CD4-positive, alpha-beta T cell (primary cell): ENCODE results near the gene NINL. TPM values are rescaled to one million over a fixed set of nuclear protein-coding genes. Genes with fewer than 3 reads are reported as not detected.

Experiments used
- ATAC-seq: fragments of 200-7000 bp; cut with Tn5 transposase; one replicate; pipeline ENCODE4 v1.10.0; 2022; ENCODE audit warnings: mild to moderate bottlenecking; ENCODE audit not compliant: poor library complexity
- CTCF ChIA-PET: fragments of 350-600 bp; sonication (Branson Sonifier 250); formaldehyde crosslinking; loops from one replicate; lab custom pipeline; 2021; ENCODE audit warnings: antibody characterized with exemption, inconsistent platforms; lab: Charles Lee
- POLR2A ChIA-PET: fragments of 350-600 bp; sonication (Branson Sonifier 250); formaldehyde crosslinking; loops from one replicate; lab custom pipeline; 2021; ENCODE audit warnings: antibody characterized with exemption, inconsistent platforms; lab: Charles Lee
- DNase-seq, 14 experiments: peaks; one replicate each; pipeline ENCODE4 v3.0.0-alpha.2; 2013 to 2020; ENCODE audit warnings: mixed read lengths in 2 of 14
- H3K27ac ChIP-seq, 2 donors: one replicate each; pipeline versions ENCODE4 v1.5.1 to v1.7.0; 2013; ENCODE audit warnings: low read length in 2 of 2, low read depth in 1 of 2, mild to moderate bottlenecking in 1 of 2
- H3K27me3 ChIP-seq, 2 experiments: 1 replicate in 1 of 2; 2 replicates in 1 of 2; pipeline versions ENCODE4 v1.6.1 to v1.7.0; 2013; ENCODE audit warnings: low read length in 2 of 2, control low read depth in 1 of 2, mild to moderate bottlenecking in 1 of 2, moderate library complexity in 1 of 2; ENCODE audit not compliant: insufficient read depth in 2 of 2, control insufficient read depth in 1 of 2
- H3K36me3 ChIP-seq: one replicate; pipeline ENCODE4 v1.6.1; 2013; ENCODE audit warnings: low read length, control low read depth; ENCODE audit not compliant: insufficient read depth
- H3K4me1 ChIP-seq: one replicate; pipeline ENCODE4 v1.6.1; 2013; ENCODE audit warnings: low read length, control low read depth; ENCODE audit not compliant: insufficient read depth
- H3K4me3 ChIP-seq: one replicate; pipeline ENCODE4 v1.5.1; 2013; ENCODE audit warnings: mild to moderate bottlenecking, low read length, moderate library complexity
- H3K9me3 ChIP-seq, 2 experiments: 1 replicate in 1 of 2; 2 replicates in 1 of 2; pipeline versions ENCODE4 v1.6.1 to v1.7.0; 2013; ENCODE audit warnings: low read length in 2 of 2, mild to moderate bottlenecking in 2 of 2, control low read depth in 1 of 2, moderate library complexity in 1 of 2; ENCODE audit not compliant: control insufficient read depth in 1 of 2, insufficient read depth in 1 of 2
- H3K27ac Mint-ChIP-seq: one replicate; pipeline ENCODE4 v1.8.0; 2020; ENCODE audit warnings: mixed read lengths
- H3K27me3 Mint-ChIP-seq: one replicate; pipeline ENCODE4 v1.8.0; 2021; ENCODE audit warnings: mixed read lengths
- H3K36me3 Mint-ChIP-seq: one replicate; pipeline ENCODE4 v1.8.0; 2021; ENCODE audit warnings: low read depth, mixed read lengths
- H3K4me1 Mint-ChIP-seq: one replicate; pipeline ENCODE4 v1.8.0; 2021; ENCODE audit warnings: low read depth, mixed read lengths
- H3K4me3 Mint-ChIP-seq: one replicate; pipeline ENCODE4 v1.8.0; 2020; ENCODE audit warnings: mild to moderate bottlenecking, mixed read lengths
- H3K9me3 Mint-ChIP-seq: one replicate; pipeline ENCODE4 v1.8.0; 2020; ENCODE audit warnings: mixed read lengths
- intact Hi-C, 2 experiments: fragments of 100-400 bp; cut with DNase I in 1 of 2; cut with micrococcal nuclease in 1 of 2; formaldehyde crosslinking; loops; one replicate each; pipeline versions ENCODE4 v1.15.1 to v1.9.0; 2023 to 2025; cut with DNase I, micrococcal nuclease
- total RNA-seq, 174 experiments: library from RNA in 2 of 174; stranded (reverse) in 2 of 174; gene quantifications; one replicate each; pipeline ENCODE4 v1.2.3 and lab custom pipeline; 2021 to 2026
- TF ChIP-seq, protein P1 (sequence below): fragments of 200-600 bp; IDR thresholded peaks from one replicate; pipeline ENCODE4 v1.8.0; 2022; ENCODE audit warnings: antibody characterized with exemption, mild to moderate bottlenecking

Gene NINL
- total RNA-seq, 2 experiments from 2014 or later, result 2.7 to 4.0 TPM

DNA sequence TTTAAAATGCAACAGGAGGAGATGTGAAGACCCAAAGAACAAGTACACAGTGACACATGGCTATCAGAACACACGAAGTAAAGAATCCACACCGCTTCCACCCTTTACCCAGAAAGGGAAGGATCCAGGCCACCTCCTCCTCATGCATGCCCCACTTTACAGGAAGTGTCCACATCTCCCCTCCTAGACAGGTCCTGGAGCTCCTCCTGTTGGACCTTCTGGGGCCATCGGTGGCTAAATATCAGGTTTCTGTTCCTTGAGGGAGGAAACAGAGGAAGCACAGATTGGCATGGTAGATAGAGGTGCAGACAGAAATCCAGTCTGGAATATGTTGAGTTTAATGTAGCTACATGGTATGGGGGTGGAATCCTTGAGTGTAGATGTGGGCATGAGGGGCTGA lies 10.9 kb downstream of the NINL start:
- CTCF ChIA-PET, result no interaction called here
- POLR2A ChIA-PET, result no interaction called here

DNA sequence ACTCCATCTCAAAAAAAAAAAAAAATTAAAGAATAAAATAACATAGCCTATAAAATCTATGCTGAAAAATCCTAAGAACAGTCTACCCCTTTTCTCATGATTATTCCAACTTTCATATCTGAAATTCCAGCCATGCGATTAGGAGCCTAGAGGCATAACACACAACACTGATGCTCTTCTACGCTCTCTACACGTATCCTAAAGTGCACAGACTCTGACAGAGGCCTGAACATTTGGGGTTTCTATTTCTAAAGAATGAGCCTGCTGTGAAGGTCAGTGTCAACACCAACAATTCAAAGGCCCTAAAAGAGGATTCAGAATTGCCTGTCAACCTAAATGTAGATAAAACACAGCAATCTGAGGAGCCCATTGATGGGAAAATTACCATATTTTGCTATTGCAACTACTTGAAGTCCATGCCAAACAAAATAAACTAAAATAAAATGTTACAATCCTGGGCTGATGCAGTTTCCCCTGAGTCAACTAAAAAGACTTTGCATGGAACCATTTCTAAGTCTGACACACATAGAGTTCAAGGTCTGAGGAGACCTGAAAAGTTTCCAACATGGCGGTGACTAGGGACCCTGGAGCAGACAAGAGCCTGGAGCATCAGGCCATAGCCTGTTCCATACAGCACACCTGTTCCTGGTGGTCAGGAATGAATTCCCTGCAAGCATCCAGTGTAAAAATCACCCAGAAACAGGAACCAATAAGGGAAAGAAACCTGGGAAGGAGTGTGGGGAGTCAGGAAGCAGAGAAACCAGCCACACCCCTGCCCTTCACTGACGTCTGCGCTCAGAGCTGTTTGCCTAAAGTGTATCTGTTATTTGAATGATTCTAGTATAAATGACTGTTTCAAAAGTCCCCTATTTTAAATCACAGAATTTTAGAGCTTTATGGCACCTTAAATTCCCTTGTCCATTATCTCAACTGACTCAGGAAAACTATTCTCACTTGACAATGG lies 11.8 kb downstream of the NINL start:
- Histone ChIP-seq H3K4me3 (no peak overlapping the region), H3K27me3 (no peaks in the 10 kb centered on the region), H3K4me1 (no peaks in the 10 kb centered on the region), H3K36me3 (no peaks in the 10 kb centered on the region), H3K27ac (no peak overlapping the region), H3K9me3 (no peaks in the 10 kb centered on the region)
- H3K27ac Mint-ChIP-seq, result no peak overlapping the region
- no peaks in the 10 kb centered on the region for H3K9me3 Mint-ChIP-seq
- intact Hi-C loops, result no loop called here
- ATAC-seq (no peak), DNase-seq (no peak)
- TF ChIP-seq, protein P1, sequence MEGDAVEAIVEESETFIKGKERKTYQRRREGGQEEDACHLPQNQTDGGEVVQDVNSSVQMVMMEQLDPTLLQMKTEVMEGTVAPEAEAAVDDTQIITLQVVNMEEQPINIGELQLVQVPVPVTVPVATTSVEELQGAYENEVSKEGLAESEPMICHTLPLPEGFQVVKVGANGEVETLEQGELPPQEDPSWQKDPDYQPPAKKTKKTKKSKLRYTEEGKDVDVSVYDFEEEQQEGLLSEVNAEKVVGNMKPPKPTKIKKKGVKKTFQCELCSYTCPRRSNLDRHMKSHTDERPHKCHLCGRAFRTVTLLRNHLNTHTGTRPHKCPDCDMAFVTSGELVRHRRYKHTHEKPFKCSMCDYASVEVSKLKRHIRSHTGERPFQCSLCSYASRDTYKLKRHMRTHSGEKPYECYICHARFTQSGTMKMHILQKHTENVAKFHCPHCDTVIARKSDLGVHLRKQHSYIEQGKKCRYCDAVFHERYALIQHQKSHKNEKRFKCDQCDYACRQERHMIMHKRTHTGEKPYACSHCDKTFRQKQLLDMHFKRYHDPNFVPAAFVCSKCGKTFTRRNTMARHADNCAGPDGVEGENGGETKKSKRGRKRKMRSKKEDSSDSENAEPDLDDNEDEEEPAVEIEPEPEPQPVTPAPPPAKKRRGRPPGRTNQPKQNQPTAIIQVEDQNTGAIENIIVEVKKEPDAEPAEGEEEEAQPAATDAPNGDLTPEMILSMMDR, result no peak
- no peaks in the 10 kb centered on the region for H3K4me1 Mint-ChIP-seq
- H3K27me3 Mint-ChIP-seq, result no peaks in the 10 kb centered on the region
- POLR2A ChIA-PET, result no interaction called here
- CTCF ChIA-PET, result no interaction called here
- H3K4me3 Mint-ChIP-seq, result no peak overlapping the region
- H3K36me3 Mint-ChIP-seq, result no peaks in the 10 kb centered on the region

More for the DNA sequence above, 10.9 kb downstream of the NINL start:
- H3K27me3 Mint-ChIP-seq, result no peaks in the 10 kb centered on the region
- H3K9me3 ChIP-seq, result no peaks in the 10 kb centered on the region
- H3K36me3 ChIP-seq, result no peaks in the 10 kb centered on the region
- H3K4me1 Mint-ChIP-seq, result no peaks in the 10 kb centered on the region
- ATAC-seq (no peak), DNase-seq (no peak)
- H3K9me3 Mint-ChIP-seq, result no peaks in the 10 kb centered on the region
- H3K4me3 Mint-ChIP-seq, result no peak overlapping the region
- H3K4me3 ChIP-seq, result no peak overlapping the region
- H3K4me1 ChIP-seq, result no peaks in the 10 kb centered on the region
- intact Hi-C loops, result no loop called here
- H3K36me3 Mint-ChIP-seq, result no peaks in the 10 kb centered on the region
- no peak overlapping the region for H3K27ac Mint-ChIP-seq
- no peak overlapping the region for H3K27ac ChIP-seq
- no peaks in the 10 kb centered on the region for H3K27me3 ChIP-seq
- TF ChIP-seq, protein P1, result no peak

DNA sequence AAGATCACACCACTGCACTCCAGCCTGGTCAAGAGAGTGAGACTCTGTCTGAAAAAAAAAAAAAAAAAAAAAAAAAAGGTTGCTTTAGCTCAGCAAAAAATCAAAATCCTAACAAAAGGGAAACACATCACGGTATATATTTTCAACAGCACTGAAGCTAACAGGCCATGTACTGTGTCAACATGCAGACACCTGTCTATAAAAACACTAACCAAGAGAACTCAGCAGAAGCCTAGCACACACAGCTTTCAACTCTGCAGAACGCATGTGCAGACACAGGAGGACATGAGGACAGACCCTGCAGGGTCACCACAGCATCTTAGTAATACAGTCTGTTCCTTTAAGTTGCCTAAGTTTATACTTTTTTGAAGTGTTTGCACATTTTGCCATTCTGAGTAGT lies 13.5 kb downstream of the NINL start:
- Histone ChIP-seq H3K27ac (no peak overlapping the region), H3K36me3 (no peaks in the 10 kb centered on the region), H3K4me3 (no peak overlapping the region), H3K4me1 (no peaks in the 10 kb centered on the region), H3K27me3 (no peaks in the 10 kb centered on the region), H3K9me3 (no peaks in the 10 kb centered on the region)
- Mint-ChIP-seq H3K27me3 (no peaks in the 10 kb centered on the region), H3K36me3 (no peaks in the 10 kb centered on the region), H3K4me1 (peaks cover 6% of the 10 kb centered on the region), H3K9me3 (no peaks in the 10 kb centered on the region), H3K4me3 (no peak overlapping the region), H3K27ac (no peak overlapping the region)
- CTCF ChIA-PET, result no interaction called here
- intact Hi-C loops, result no loop called here
- POLR2A ChIA-PET, result no interaction called here
- TF ChIP-seq, protein P1, result no peak
- ATAC-seq (no peak), DNase-seq (no peak)
